Fibroblast of peridontal ligament (primary cell): ENCODE measurements around the gene MAST3.
"Not testable (repeated sequence)": the region's sequence is repeated elsewhere in the genome, so short reads cannot be mapped to it uniquely, and the experiment has no call there.

Experiments used
- DNase-seq: peaks from one replicate; pipeline ENCODE4 v3.0.0-alpha.2; 2010; ENCODE audit errors: extremely low read depth

The MAST3 gene

DNA sequence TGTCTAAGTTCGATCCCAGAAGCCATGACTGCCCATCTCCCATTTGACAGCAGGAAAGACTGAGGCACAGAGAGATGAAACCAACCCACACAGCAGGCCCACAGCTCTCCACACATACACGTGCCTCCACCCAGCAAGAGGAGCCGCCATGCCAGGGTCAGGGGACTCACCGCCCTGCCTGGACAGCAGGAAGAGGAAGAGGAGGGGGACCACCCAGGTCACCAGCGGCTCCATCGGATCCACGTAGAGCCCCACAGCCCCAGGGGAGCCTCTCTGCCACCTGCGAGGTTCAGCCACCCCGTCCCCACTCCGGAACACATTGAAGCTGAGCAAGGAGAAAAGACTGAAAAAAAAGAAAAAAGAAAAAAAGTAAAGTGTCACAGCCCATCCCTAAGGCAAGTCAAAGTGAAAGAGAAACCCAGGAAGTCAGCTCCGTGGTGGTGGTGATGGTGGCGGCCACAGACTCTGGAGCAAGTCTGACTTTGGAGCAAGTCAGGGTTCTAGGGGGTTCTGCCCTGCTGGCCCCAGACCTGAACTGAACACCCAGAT lies 10.9 kb upstream of the MAST3 start, which contains the start of gene IL12RB1:
Gene IL12RB1 (minus strand): TSS at position 345 of the 549 bp plus-strand sequence. CDS start 111 bp downstream, at position 234.
- DNase-seq = peak; percentile 20

DNA sequence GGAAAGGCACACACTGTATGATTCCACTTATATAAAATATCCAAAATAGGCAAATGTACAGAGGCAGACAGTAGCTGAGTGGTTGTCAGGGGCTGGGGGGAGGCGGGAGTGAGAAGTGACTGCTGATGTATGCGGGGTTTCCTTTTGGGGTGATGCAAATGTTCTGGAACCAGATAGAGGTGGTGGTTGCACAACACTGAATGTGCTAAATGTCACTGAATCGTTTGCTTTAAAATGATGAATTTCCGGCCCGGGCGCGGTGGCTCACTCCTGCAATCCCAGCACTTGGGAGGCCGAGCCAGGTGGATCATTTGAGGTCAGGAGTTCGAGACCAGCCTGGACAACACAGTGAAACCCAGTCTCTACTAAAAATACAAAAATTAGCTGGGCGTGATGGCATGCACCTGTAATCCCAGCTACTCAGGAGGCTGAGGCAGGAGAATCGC lies 8.5 kb upstream of the MAST3 start:
- not testable (repeated sequence) for DNase-seq

DNA sequence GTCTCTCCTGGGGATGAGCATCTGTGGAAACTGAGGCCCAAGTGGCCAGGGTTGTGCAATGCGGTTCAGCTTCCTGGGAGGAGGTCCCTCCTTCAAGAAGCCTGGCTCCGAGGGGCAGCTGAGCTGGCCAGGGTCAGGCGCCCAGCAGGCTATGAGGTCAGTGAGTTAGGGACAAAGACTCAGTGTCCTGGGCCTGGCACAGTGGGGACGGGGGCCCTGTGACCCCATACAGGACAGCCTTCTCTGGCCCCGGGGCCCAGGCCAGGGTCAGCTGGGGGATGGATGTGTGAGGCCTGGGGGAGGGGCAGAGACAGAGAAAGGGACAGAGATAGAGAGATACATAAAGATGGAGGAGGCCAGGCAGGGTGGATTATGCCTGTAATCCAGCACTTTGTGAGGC lies 7.9 kb upstream of the MAST3 start:
- no peak for DNase-seq

DNA sequence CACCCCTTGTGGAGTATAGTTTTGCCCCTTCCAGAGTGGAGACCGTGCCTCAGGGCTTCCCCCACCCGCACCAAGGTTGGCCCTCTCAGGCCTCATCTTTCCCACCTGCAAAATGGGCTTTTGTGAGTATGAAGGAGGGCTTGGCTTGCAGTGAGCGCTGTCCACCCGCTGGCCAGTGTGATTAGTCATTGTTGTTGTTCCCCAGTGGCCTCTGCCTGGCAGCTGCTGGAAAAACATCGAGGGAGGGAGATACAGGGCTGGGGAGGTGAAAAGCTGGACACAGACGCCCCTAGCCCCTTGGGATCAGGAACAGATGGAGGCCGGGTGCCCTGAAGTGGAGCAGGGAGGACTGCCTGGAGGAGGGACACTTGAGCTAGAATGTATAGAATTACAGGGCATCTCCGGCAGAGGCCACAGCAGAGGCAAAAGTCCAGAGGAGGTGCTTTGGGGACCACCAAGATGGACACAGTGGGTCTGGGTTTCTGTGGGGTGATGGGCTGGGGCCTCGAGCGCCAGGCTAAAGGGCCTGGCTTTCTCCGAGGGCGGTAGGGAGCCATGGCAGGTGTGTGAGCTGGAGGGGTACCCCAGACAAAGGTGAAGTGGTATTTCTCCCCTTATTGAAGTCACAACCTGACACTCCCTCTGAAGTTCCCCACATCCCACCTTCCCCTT lies 6.9 kb upstream of the MAST3 start:
- DNase-seq = peak; percentile 35

DNA sequence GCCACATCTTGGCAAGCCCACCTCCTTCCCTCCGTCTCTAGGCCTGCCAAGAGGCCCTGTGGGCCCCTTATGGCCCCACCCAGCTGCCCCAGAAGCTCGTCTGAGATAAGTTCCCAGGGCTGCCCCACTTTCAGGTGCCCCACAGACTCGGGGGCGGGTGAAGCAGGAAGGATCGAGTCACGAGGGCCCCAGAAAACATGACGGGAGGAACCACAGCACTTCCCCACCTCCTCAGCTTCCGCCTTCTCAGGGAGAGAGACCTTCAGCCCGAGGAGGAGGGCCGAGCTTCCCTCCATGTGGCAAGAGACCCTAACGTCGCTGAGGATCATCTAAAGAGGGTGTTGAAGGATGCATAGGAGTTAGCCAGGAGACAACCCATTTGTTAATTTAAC lies 6.4 kb upstream of the MAST3 start:
- no peak for DNase-seq

DNA sequence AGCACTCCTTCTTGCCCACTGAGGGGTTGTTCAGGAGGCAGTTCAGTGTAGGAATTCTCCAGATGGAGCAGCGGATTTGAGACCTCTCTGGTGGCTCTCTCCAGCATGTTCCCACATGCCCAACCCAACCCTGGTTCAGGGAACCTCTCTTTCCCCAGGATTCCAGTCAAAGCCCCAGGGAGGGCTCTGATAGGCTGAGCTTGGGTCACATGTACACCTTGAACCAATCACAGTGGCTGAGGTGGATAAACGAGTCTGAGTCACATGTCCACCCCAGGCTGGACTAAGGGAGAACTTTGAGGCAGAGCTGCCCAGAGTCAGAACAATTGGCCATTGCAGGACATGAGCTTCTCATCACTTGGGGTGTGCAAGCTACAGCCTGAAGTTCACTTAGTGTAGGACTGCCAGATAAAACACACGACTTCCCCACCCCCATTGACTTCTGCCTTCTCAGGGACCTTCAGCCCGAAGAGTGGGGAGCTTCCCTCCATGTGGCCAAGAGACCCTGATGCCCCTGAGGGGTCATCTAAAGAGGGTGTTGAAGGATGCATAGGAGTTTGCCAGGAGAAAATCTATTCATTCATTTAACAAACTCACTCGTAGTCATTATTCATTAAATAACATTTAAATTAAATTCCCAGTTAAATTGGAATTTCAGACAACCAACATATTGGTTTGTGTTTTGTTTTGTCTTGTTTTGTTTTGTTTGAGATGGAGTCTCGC lies 4.0 kb upstream of the MAST3 start:
- DNase-seq = peak; percentile 34

DNA sequence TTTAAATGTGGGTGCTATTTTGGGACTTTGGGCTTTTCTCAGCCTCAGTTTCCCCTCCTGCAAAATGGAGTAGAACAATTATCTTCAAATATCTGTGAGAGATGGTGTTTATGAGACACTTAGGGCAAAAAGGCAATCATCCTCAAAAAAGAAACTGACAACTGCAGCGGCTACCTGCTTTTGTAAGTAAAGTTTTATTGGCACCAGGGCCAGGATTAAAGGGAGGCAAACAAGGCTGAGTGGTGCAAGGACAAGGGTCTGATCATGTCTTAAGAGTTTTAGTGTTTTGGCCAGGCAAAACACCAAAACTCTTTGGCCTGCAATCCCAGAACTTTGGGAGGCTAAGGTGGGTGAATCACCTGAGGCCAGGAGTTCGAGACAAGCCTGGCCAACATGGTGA lies 1.3 kb upstream of the MAST3 start:
- DNase-seq = no peak

DNA sequence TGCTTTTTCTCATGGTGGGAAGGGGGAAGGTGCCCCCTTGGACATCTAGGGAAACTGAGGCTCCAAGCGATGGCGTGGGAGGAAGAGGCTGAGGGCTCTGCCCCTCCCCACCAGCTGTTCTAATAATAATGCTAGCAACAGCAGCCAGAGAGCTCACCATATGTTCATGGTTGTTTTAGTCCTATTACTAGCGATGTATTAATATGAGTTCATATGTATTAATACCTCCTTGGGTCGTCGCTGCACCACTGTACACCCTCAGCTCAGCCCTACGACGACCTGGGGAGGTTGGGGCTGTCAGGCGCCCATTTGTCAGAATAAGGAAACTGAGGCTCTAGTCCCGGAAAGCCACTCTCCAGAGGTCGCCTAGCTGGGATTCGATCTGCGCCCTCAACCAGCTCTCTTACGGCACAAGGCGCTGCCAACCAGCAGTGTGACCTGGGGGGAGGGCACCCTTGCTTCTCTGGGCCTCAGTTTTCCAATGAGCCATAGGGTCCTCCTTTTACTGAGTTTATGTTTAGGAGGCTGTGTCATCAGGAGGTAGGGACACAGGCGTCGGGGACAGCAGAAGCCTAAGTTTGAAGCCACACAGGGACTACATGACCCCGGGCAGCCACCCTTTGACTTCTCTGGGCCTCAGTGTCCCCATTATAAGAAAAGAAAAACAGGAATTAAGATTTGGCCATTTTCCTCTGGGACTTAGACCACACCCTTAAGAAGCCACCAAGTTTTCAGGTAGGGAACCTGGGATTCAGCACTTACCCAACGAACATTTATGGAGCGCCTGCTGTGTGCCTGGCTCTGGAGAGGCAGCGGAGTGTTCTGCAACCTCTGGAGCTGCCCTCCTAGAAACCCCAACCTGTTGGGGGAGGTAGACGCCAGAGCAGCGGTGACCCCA lies 664 bp downstream of the MAST3 start:
- DNase-seq = no peak

DNA sequence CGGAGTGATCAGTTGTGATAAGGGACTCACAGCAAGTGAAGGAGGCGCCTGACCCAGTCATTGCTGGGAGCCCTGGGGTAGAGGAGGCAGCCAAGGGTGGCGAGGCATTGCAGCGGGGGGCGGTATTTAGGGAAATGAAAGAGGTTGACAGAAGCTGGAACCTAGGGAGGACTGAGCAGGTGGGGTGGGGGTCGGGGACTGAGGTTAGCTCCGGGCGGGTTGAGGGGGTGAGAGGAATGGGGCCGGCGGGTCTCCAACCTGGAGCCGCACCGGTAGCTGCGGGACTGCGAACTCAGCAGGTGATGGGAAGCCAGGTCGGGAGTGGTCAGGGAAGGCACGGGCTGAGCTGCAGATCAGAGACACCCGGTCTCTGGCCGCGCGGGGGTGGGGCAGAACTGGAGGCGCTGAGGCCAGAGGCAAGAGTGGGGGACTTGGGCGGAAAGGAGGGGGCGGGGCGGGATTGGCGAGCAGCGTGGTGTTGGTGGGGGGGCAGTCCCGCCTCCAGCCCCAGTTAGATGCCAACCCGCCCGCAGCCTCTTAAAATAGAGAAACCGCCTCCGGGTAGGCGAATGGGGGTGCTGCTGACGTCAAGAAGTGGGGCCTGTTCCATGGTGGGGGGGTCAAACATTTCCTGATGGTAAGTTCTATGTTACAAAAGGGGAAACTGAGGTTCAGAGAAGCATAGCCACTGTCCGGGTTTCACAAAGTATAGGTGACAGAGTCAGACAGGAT lies 1.5 kb downstream of the MAST3 start:
- DNase-seq = no peak

DNA sequence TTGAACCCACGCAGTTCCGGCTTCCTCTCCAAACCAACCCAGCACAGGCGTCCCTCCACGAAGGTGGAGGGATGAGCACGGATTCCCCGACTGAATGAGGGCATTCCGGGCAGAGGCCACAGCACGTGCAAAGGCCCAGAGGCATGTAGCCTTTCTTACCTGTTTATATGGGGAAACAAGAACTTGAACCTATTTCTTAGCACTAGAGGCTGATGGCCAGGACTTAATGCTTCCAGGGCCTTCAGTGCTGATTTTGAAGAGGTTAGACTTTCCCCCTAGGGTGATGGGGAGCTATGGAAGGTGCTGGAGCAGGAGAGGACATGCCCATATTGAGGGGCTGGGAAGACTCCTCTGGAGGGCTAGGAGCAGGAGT lies 2.0 kb downstream of the MAST3 start:
- no peak for DNase-seq

DNA sequence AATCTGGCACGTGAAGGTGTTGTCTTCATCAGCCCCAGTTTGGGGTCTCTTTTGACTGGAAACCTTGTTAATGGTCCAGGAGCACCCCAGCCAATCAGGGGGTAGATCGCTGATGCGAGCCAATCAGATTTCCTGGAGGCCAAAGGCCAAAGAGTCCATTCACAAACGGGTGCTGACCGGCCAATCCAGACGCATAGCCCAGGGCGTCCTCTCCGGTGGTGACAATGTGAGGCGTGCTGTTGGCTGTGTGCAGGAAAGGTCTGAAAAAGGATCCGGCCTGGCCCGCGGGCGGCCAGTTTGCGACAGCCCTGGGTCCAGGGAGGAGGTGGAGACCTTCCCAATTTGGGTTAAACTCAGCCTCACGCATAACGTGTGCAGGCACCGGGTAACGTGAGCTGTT lies 3.1 kb downstream of the MAST3 start:
- DNase-seq = no peak

DNA sequence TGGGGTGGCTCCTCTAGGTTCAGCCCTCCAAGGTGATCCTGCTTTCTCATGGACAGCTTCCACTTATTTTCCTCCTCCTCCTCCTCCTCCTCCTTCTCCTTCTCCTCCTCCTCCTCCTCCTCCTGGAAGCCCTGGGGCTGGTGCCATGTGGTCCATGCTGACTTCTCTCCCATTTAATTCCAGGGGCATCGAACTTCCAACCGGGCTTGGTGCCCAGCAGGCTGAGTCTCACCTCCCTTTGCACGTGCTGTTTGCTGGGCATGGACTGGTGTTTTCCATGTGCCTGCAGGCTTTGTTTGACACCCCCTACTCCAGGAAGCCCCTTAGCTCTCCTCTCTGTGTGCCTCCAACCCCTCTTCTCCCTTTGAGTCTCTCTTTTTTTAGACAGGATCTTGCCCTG lies 3.7 kb downstream of the MAST3 start:
- DNase-seq = no peak

DNA sequence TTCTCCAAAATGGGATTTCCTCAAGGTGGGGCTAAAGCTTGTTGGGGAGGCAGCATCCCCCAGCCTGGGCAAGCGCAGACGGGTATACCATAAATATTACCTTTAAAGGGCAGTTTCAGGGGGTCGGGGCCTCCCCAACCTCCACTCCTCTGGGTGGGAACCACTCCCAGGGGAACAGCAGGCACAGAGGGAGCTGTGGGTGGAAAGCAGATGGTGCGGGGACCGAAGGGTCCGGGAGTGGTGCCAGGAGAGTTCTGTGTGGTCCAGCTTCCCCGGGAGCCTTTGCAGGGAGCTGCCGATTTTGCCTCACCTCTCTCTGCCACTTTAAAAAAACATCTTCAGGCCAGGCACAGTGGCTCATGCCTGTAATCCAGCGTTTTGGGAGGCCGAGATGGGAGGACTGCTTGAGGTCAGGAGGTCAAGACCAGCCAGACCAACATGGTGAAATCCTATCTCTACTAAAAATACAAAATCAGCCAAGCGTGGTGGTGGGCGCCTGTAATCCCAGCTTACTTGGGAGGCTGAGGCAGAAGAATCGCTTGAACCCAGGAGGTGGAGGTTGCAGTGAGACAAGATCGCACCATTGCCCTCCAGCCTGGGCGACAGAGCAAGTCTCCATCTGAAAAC lies 5.5 kb downstream of the MAST3 start:
- DNase-seq = no peak

DNA sequence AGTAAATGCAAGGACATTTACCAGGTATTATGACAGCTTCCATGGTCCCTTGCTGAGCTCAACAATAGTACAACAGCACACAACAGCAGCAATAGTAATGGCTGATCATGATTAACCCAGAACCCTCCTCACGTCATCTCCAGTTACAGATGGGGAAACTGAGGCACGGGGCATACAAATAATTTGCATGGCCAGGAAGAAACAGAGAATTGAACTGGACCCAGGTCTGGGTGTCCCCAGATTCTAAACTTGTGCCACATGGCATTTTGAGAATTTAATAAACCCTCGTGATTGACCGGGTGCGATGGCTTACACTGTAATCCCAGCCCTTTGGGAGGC lies 7.2 kb downstream of the MAST3 start:
- no peak for DNase-seq

DNA sequence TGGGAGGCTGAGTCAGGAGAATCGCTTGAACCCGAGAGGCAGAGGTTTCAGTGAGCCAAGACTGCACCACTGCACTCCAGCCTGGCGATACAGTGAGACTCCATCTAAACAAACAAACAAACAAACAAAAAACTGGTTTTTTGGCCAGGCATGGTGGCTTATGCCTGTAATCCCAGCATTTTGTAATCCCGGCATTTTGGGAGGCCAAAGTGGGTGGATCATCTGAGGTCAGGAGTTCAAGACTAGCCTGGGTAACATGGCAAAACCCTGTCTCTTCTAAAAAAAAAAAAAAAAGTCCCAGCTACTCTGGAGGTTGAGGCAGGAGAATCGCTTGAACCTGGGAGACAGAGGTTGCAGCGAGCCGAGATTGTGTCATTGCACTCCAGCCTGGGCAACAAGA lies 7.7 kb downstream of the MAST3 start:
- not testable (repeated sequence) for DNase-seq

DNA sequence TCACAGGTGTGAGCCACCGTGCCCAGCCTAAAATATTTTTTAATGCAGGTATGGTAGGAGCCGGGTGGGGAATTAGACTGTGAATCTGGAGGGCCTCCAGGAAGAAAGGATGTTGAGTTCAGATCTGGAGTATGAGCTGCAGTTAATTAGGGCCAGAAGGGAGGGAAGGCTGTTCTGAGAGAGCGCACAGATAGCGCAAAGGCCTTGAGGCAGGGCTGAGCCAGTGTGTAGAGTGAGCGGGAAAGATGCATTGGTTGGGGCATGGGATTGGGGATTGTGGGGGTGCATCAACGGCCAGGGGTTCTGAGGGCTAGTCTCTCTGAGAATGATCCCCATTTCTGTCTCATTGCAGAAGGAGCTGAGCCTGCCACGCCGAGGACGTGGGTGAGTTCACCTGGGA lies 9.7 kb downstream of the MAST3 start:
- no peak for DNase-seq

DNA sequence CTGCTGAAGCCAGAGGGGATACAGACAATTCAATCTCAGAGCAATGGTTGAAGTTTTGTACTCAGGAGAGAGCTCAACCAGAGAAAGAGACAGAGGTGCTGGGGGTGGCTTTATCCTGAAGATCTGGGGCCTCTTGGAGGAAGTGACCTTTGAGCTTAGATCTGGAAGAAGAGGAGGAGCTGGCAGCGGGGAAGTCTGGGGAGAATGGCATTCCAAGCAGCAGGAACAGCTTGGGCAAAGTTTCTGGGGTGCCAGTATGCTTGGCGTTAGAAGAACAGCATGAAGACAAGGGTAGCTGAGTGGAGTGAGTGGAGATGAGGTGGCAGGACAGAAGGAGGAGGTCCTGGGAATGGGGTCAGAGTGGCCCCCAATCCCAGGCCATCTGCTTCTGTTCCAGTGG lies 11.3 kb downstream of the MAST3 start:
- DNase-seq = no peak

DNA sequence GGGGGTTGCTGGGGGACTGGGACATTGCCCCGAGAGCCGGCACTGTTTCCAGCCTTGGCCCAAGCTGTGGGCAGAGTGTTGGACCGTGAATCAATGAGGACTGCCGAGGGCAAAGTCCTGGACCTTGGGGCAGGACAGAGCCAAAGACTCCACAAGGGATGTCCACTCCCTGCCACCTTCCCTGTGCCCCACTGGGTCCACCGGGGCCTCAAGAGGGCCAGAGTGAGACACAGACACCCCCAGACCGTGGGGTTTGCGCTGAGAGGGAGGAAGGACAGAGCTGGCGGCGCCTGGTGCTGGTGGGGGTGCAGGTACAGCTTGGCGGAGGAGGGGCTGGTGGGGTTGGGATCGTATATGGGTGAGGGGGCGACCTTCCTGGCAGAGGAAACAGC lies 11.8 kb downstream of the MAST3 start:
- no peak for DNase-seq

DNA sequence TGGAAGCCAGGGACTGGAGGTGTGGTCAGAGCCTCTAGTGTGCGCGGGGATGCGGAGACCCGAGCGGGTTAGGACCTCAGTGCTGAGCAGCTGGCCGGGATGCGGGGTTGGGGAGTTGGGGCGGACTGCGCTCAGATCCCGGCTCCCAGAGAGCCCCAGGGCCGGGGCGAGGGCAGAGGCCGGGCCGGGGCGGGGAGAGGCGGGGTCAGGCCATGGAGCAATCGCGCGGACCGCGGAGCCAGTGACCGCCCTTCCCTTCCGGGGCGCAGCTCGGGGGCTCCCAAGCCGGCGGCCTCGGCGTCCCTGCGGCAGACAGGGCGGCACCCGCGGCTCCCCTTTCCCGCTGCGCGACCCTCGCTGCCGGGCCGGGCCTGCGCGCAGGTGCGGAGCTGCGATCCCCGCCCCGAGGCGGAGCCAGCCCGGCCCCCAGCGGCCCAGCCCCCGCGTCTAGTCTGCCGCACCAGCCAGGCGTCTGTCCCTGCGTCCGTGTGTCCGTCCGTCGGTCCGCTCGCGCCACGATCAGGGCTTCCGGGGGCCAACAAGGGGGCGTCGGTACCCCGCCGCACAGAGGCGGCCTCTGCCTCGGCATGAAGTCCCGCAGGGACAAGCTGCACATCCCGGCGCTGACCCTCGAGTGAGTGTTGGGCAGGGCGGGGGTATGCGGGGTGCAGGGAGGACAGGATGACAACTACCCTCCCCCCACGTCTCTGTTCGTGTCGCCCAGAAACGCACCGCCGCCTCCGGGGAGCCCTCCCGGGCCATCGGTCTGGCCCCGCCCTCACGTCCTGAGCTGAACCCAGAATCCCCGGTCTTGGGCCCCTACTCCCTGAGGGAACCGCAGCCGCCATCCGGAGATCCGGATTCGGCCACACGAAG lies 12.4 kb downstream of the MAST3 start:
- DNase-seq = no peak

DNA sequence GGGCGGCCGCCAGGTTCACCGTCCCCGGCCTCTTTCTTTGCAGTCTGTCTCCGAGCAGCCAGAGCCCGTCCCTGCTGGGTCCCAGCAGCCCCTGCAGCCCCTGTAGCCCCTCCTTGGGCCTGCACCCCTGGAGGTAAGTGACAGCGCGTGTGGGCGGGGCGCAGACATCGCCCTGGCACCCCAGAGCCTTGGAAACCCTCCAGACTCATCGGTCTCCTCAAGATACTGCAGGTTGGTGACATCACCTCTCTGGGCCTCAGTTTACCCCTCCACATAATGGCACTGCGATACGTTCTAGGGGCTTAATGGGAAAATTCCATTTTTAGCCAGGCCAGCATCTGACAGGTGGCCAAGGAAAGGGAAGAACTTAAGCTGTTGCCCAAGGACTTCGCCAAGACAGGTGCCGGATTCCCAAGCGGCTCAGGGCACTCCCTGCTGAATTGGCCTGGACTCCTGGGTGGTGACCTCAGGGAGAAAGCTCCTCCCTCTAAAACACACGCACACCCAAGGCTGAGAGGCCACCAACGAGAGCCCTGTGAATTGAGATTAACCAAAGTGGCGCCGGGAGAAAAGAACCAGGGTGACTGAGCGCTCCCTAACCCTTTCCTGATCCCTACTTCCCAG lies 13.1 kb downstream of the MAST3 start:
- no peak for DNase-seq
